OCI-M1 (cell line): ENCODE results near the gene THBS2.
"Not testable (repeated sequence)": the region's sequence is repeated elsewhere in the genome, so short reads cannot be mapped to it uniquely, and the experiment has no call there.

Experiments
- DNase-seq: peaks from one replicate; lab custom pipeline; 2025; lab: John Stamatoyannopoulos, UW

The THBS2 gene

GRCh38 chr6:169230946-169231789 lies 22.5 kb downstream of the THBS2 start:
- DNase-seq: no peak

- DNase-seq: no peak
These were observed 23.4 kb downstream of the THBS2 start for GRCh38 chr6:169230322-169230665.

DNA sequence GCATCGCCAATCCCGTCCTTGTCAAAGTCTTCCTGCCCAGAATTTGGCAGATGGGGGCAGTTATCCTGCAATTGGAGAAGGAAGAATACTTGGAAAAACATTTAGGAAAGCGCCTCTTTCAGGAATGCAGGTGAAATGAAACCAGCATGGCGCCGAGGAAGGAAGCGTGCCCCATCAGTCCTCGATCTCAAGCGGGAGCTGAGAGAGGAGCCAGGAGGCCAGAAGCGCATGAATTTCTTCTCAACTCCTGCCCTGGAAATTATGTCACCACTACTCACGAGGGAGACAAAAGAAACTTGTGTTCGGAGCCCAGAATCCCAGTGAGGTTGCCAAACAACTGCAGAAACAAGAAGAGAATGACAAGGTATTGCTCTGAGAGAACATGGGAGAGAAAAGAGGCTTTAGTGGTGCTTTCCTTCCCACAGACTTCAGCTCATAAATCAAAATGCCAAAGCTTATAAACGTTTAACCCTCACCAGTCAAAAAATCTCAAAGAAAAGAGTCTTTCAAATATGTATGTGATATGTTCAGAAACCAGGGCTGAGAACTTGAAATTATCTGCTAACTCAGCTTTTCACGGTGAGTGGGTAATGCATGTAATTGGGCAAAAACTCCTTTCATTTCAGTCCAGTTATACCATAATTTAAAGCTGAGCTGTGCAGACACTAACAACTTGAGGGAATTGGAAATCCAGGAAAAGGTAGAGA lies 23.9 kb downstream of the THBS2 start:
- no peak for DNase-seq

GRCh38 chr6:169227116-169227515 lies 26.5 kb downstream of the THBS2 start:
- DNase-seq: no peak

DNA sequence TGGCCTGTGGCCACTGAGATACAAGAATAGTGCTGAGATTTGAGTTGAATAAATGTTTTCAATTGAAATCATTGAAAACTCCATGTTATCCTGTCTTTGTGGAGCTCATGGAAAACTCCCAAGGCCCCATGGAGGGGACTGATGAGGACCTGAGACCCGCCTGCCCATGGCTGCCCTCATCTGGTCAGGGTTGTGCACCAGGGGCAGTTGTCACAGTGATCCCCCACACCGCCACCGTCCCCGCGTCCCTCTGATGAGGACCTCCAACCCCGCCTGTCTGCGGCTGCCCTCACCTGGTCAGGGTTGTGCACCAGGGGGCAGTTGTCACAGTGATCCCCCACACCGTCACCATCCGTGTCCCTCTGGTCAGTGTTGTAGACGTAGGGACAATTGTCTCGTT lies 27.8 kb downstream of the THBS2 start:
- DNase-seq: no peak

DNA sequence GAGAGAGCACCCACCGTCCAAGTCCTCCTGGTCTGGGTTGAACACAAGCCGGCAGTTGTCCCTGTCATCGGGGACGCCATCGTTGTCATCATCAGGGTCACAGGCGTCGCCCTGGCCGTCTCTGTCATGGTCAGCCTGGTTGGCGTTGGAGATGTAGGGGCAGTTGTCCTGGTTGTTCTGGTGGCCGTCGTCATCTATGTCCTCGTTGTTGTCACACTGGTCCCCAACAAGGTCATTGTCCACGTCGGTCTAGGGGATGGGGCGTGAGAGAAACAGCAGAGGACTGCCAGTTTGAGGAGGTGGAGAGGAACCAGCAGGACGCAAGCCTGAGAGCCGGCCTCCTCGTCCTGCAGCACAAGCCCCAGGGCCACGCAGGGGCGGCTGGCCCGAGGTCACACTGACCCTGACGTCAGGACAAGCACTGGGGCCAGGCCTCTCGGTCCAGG lies 28.5 kb downstream of the THBS2 start:
- no peak for DNase-seq

DNA sequence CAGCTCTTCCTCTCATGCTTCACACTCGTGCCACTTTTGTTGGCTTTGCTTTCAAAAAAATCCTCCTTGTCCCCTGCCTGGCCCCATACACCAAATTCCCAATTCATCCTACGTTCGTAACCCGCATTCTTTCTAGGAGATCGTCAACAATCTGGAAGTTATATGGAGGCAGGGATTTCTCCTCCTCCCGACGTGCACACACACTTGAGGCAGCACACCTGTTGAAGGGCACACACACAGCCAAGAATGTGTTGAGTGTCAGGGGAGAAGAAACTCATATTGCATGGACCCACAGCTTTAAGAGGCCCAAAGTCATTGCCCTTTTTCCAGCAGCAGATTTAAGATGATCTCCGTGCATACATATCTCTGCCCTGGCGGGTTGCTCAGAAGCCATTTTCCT lies 28.9 kb downstream of the THBS2 start:
- DNase-seq: no peak

GRCh38 chr6:169224185-169224695 lies 29.4 kb downstream of the THBS2 start:
- no peak for DNase-seq

GRCh38 chr6:169223006-169223405 lies 30.6 kb downstream of the THBS2 start:
- DNase-seq: no peak

DNA sequence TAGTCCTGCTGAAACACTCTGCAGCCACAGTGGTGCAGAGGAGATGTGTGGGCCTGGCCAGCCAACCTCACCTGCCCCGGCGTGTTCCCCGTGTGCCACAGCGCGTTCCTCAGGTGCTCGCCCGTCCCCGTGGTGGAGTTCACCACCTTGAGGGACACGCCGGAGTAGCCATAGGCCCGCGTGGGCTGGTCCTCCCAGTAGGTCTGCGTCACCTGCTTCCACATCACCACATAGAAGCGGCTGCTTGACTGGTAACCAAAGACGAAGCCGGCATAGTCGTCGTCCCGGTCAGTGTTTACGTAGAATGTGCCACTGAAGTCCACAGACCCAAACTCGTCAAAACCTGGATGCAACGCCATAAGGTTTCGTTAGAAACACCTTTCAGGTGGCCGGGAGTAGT lies 31.5 kb downstream of the THBS2 start:
- no peak for DNase-seq

GRCh38 chr6:169221264-169221663 lies 32.4 kb downstream of the THBS2 start:
- no peak for DNase-seq

- no peak for DNase-seq
These were observed 33.3 kb downstream of the THBS2 start for GRCh38 chr6:169220068-169220964.

GRCh38 chr6:169217972-169218371 lies 35.7 kb downstream of the THBS2 start:
- DNase-seq: no peak

DNA sequence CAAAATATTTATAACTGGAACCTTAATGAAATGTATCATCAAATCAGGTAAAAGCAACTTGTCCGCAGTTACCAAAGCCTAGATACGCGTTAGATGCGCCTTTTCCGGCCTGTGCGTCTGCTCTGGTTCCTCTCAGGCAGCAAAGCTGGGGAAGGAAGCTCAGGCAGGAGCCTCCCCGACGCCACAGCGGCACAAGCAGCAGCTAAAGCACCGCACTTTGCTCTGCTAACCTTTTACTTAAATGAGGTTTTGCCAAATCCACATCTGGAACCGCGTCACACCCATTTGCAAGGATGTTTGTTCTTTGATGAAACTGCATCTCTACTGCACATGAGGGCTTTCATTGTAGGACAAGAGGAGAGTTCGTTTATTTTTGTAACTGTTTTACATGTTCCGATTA lies 36.8 kb downstream of the THBS2 start:
- no peak for DNase-seq

GRCh38 chr6:169215201-169215681 lies 38.4 kb downstream of the THBS2 start:
- DNase-seq: no peak

- not testable (repeated sequence) for DNase-seq
These were observed 38.9 kb downstream of the THBS2 start for GRCh38 chr6:169214789-169215188.

DNA sequence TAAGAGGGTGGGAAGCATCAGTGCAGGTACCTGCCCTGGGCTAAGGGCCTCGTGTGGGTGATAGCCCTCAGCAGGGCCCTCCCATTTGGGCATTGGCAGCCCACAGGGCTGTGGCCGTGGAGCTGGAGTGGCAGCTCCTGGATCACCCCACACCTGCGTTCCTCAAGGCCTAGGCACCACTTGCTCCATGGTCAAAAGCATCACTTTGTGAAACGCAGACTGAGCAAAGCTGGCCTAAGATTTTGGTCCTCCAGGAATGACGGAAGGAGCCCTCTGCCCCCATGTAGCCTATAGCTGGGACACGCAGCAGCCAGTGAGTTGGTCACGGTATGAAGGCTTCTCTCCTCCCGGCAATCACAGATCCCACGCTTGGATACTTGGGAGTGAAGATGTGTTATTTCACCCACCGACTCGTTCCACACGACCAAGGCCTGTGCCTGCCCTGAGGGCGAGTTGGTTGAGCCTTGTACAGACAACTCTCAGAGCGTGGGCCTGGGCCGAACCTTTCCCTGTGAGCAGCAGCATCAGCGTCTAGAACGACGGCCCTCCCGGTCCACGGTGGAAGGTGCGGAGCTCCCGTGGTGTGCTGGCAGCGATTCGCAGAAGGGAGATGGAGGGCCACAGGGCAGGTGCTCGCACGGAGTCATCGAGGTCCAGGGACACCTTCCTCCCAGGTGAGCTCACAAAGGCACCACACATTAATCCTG lies 39.7 kb downstream of the THBS2 start:
- no peak for DNase-seq

DNA sequence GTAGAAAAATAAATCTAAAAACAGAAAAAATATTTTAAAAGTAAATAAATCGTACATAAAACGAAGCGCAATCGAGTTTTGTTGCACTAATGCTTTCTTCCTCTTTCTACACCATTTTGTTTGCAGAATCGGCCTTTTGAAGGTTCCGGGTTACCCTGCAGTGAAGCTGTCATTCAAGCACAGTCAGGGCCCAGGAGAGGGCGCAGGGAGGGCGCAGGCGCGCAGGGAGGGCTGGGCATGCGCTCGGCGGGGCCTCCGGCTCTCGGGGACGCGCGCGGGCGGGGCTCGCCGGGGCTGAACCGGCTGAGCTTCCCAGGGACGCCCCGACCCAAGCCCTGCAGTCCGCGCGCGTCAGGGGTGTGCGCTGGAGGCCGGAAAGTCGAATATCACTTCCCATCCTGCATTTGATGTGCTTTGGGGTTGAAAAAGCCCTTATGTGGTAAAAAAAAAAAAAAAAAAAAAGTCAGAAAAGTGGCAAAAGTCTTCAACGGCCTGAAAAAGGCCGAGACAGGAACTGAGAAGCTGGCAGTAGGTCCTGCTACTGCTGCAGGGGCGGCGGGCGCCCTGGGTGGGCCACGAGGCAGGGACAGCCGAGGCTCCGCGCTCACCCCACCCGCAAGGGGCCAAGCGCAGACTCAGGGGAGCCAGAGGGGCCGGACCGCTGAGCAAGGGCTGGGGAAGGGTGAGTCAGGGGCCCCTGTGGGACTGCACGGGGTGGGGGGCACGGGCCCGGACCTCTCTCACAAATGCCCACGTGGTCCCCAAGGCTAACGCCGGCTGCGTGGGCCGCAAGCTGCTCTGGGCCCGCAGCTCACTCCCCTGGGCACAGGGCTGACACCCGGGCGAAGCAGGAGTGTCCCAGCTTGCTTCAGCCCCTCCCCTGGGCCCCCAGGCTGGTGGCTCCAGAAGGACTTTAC lies 40.5 kb downstream of the THBS2 start:
- peak; percentile 43 for DNase-seq

DNA sequence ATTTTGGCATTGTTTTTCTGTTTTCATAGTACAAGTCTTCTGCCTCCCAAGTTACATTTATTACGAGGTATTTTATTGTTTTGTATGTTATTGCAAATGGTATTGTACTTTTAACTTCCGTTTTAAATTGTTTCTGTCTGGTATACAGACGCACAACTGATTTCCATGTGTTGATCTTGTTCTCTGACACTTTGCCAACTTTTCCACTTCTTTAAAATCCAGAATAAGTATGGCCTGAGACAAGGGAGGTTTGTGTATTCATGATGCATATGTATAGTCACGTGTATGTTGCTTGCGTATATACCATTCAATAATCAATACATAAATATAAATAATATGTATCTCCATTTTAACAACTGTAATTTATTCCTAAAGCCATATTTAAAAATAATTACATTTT lies 41.2 kb downstream of the THBS2 start:
- DNase-seq: no peak

GRCh38 chr6:169211881-169212280 lies 41.8 kb downstream of the THBS2 start:
- no peak for DNase-seq
